HUES48 (cell line): ENCODE data around the gene TCEA3.
"Not testable (repeated sequence)": the region's sequence is repeated elsewhere in the genome, so short reads cannot be mapped to it uniquely, and the experiment has no call there.

Source experiments
- H3K27ac ChIP-seq: one replicate; pipeline ENCODE4 v1.7.0; 2013; ENCODE audit warnings: low read depth, low read length, inconsistent platforms
- H3K27me3 ChIP-seq: 2 replicates; pipeline ENCODE4 v1.6.1; 2013; ENCODE audit warnings: mild to moderate bottlenecking, low read length; ENCODE audit not compliant: control insufficient read depth, insufficient read depth
- H3K36me3 ChIP-seq: 2 replicates; pipeline ENCODE4 v1.6.1; 2013; ENCODE audit warnings: low read length; ENCODE audit not compliant: control insufficient read depth, insufficient read depth
- H3K4me1 ChIP-seq: 2 replicates; pipeline ENCODE4 v1.6.1; 2013; ENCODE audit warnings: mild to moderate bottlenecking, low read length; ENCODE audit not compliant: control insufficient read depth, insufficient read depth
- H3K4me3 ChIP-seq: 2 replicates; pipeline ENCODE4 v1.5.1; 2013; ENCODE audit warnings: mild to moderate bottlenecking, low read depth, low read length
- H3K9ac ChIP-seq: 2 replicates; pipeline ENCODE4 v1.6.1; 2013; ENCODE audit warnings: mild to moderate bottlenecking, low read depth, low read length, moderate library complexity
- H3K9me3 ChIP-seq: 2 replicates; pipeline ENCODE4 v1.6.1; 2013; ENCODE audit warnings: low read length; ENCODE audit not compliant: control insufficient read depth, insufficient read depth

The TCEA3 gene

GRCh38 chr1:23376890-23377811 is 47.4 kb downstream of the TCEA3 start:
- H3K4me3 ChIP-seq, result no peak overlapping the region
- peaks cover 6% of the 10 kb centered on the region for H3K4me1 ChIP-seq
- no peak overlapping the region for H3K27ac ChIP-seq
- no peaks in the 10 kb centered on the region for H3K36me3 ChIP-seq
- H3K9me3 ChIP-seq, result no peaks in the 10 kb centered on the region
- no peak overlapping the region for H3K9ac ChIP-seq
- peaks cover 95% of the 10 kb centered on the region for H3K27me3 ChIP-seq

DNA sequence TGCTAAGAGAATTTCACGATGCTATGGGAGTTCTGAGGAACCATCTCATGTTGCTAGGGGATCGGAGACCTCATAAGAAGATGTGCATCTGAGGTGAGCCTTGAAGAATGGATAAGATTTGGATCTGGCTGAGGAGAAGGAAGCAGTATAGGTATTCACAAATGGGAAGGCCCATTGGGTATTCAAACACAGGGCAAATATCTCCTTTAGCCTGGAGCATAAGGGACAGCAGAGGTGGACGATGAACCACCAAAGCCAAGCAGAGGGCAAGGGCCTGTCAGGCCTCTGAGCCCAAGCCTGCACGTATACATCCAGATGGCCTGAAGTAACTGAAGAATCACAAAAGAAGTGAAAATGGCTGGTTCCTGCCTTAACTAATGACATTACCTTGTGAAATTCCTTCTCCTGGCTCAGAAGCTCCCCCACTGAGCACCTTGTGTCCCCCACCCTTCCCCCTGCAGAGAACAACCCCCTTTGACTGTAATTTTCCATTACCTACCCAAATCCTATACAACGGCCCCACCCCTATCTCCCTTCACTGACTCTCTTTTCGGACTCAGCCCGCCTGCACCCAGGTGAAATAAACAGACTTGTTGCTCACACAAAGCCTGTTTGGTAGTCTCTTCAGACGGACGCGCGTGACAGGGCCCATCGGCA is 50.3 kb downstream of the TCEA3 start:
- H3K4me1 ChIP-seq, result peaks cover 22% of the 10 kb centered on the region
- peaks cover 97% of the 10 kb centered on the region for H3K27me3 ChIP-seq
- H3K36me3 ChIP-seq, H3K4me3 ChIP-seq, H3K9ac ChIP-seq, H3K9me3 ChIP-seq: not testable (repeated sequence)
- H3K27ac ChIP-seq, result peak overlapping the region; percentile 32

DNA sequence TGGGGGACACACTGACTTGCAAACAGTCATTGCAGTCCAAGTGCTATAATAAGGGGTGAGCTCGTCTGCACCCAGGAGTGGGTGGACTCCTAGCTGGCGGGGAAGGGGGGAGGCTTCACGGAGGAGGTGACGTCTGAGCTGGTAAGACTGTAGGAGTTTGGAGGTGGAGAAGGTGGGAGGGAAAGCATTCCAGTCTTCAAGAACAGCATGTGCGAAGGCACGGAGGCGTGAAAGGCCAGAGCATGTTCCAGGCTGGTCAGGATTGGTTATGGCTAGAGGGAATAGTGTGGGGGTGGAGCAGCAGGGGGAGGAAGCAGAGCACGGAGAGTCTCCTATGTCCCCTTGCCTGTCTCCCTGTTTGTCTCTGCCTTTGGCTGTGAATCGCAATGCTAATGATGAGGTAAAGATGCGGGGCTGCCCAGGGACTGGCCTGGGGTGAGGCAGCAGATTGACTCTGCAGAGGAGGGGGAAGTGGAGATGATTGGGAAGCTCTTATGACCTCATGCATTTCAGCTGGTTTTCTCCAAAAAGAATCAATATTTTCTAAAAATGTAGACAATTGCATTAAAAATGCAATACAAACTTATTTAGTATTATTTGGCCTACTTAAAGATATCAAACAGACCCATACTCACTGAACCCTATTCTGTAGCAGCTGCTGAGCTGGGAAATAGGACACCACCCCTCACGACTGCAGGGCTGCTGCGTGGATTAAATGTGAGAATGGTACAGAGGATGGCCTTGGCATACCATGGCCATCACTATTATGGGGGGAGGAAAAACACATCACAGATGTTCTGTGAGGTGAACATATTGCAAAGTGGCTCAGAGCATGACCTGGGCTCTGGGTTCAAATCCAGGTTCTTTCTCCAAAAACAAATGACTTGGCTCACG is 52.3 kb downstream of the TCEA3 start:
- no peaks in the 10 kb centered on the region for H3K9me3 ChIP-seq
- H3K36me3 ChIP-seq, result no peaks in the 10 kb centered on the region
- H3K4me1 ChIP-seq, result peaks cover 22% of the 10 kb centered on the region
- H3K4me3 ChIP-seq, result no peak overlapping the region
- peaks cover 91% of the 10 kb centered on the region for H3K27me3 ChIP-seq
- H3K9ac ChIP-seq, result no peak overlapping the region
- H3K27ac ChIP-seq, result peak overlapping the region; percentile 71

GRCh38 chr1:23370709-23371584 is 53.6 kb downstream of the TCEA3 start:
- Histone ChIP-seq H3K27ac (peak overlapping the region; percentile 74), H3K9ac (no peak overlapping the region), H3K36me3 (no peaks in the 10 kb centered on the region), H3K4me1 (peaks cover 22% of the 10 kb centered on the region), H3K9me3 (no peaks in the 10 kb centered on the region), H3K27me3 (peaks cover 91% of the 10 kb centered on the region), H3K4me3 (0 out of 2 replicates have a peak overlapping the region, but pooled peaks have one; percentile 16)

DNA sequence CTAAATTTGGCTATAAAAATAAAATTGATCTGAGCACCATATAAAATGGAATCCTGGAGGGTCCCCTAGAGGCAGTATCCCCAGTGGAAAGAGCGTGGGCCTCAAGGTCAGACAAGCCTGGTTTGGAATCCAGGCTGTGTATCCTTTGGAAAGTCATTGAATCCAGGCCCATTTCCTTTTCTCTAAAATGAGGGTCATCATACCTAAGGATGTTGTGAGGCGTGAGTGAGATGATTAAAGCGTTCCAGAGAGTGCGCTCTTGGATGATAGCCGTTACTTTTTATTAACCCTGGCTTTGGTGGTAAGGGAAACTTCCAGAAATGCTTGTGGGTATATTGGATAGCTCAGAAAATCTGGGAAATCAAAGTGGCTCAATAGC is 54.2 kb downstream of the TCEA3 start:
- no peak overlapping the region for H3K4me3 ChIP-seq
- peak overlapping the region; percentile 74 for H3K27ac ChIP-seq
- H3K27me3 ChIP-seq, result peaks cover 91% of the 10 kb centered on the region
- H3K4me1 ChIP-seq, result peaks cover 22% of the 10 kb centered on the region
- H3K9me3 ChIP-seq, result no peaks in the 10 kb centered on the region
- H3K9ac ChIP-seq, result no peak overlapping the region
- H3K36me3 ChIP-seq, result no peaks in the 10 kb centered on the region

GRCh38 chr1:23369335-23370013 is 55.1 kb downstream of the TCEA3 start, which contains the start of gene ZNF436:
Gene ZNF436 (minus strand): TSS chr1:23369836. CDS start chr1:23368005, 1,831 bp downstream.
- peaks cover 22% of the 10 kb centered on the region for H3K4me1 ChIP-seq
- peak within 1 kb of the TSS; percentile 91 for H3K4me3 ChIP-seq
- H3K9ac ChIP-seq, result peak within 1 kb of the TSS; percentile 63
- no peaks in the 10 kb centered on the region for H3K36me3 ChIP-seq
- H3K9me3 ChIP-seq, result peaks cover 3% of the 10 kb centered on the region; the same call in 1 of the 2 replicates
- peaks cover 89% of the 10 kb centered on the region for H3K27me3 ChIP-seq
- peak within 1 kb of the TSS; percentile 92 for H3K27ac ChIP-seq

- no peaks in the 10 kb centered on the region for H3K36me3 ChIP-seq
- H3K27me3 ChIP-seq, result peaks cover 89% of the 10 kb centered on the region
- peak overlapping the region; percentile 63 for H3K9ac ChIP-seq
- H3K9me3 ChIP-seq, result peaks cover 7% of the 10 kb centered on the region
- H3K4me1 ChIP-seq, result peaks cover 17% of the 10 kb centered on the region
- H3K27ac ChIP-seq, result peak overlapping the region; percentile 92
- H3K4me3 ChIP-seq, result peak overlapping the region; percentile 91
Observed at GRCh38 chr1:23368562-23369334, 55.8 kb downstream of the TCEA3 start.

- Histone ChIP-seq H3K36me3 (no peaks in the 10 kb centered on the region), H3K27me3 (peaks cover 89% of the 10 kb centered on the region), H3K9ac (peak overlapping the region; percentile 63), H3K27ac (peak overlapping the region; percentile 92), H3K9me3 (peaks cover 15% of the 10 kb centered on the region), H3K4me1 (peaks cover 16% of the 10 kb centered on the region), H3K4me3 (peak overlapping the region; percentile 91)
Observed at GRCh38 chr1:23367791-23368561, 56.6 kb downstream of the TCEA3 start.

GRCh38 chr1:23367451-23367790 is 57.1 kb downstream of the TCEA3 start:
- Histone ChIP-seq H3K4me3 (peak overlapping the region; percentile 91), H3K27ac (peak overlapping the region; percentile 49), H3K9ac (no peak overlapping the region), H3K4me1 (peaks cover 16% of the 10 kb centered on the region), H3K36me3 (peaks cover 4% of the 10 kb centered on the region), H3K27me3 (peaks cover 89% of the 10 kb centered on the region), H3K9me3 (peaks cover 21% of the 10 kb centered on the region)
